Breast epithelium (tissue), 3 donors: ENCODE data around the gene CCDC24.

ENCODE experiments used
- CTCF ChIP-seq, 3 donors: fragments of 450-650 bp; IDR thresholded peaks; one replicate each; pipeline ENCODE4 v1.5.1; 2016 to 2017; ENCODE audit warnings: antibody characterized with exemption in 3 of 3, mild to moderate bottlenecking in 3 of 3, moderate library complexity in 3 of 3
- POLR2A ChIP-seq: fragments of 450-650 bp; IDR thresholded peaks from one replicate; pipeline ENCODE4 v1.6.1; 2016; ENCODE audit warnings: antibody characterized with exemption, mild to moderate bottlenecking, moderate library complexity
- POLR2AphosphoS5 ChIP-seq, 3 donors: sonication (generic); formaldehyde crosslinking; IDR thresholded peaks; one replicate each; pipeline ENCODE4 v1.6.1; 2017; ENCODE audit warnings: antibody characterized with exemption in 3 of 3

DNA sequence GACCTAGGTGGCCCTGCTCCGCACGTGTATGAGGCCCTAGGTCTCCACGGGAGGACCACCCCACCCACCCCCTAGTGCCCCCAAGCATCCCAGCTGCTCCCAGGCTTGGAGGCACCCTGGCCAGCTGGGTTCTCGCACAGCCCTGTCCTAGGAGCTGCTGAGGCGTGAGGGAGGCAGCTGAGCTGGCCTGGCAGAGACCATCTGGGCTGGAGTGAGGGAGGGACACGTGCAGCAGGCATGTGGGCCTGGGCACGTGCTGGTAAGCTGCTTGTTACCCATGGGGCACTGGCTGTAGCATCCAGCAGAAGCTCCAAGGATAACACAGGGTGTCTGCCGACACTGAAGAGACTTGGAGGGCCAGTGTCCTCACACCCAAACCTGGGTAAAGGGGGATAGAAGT is 29.8 kb downstream of the CCDC24 start:
- TF ChIP-seq POLR2A, result no peak
- no peak for TF ChIP-seq POLR2AphosphoS5 (IDR thresholded peaks at IDR 0.05)
- TF ChIP-seq CTCF (IDR thresholded peaks at IDR 0.05), result no peak
